OCI-M1 (cell line): ENCODE measurements around the gene SH2B3.

Experiments used
- DNase-seq: peaks from one replicate; lab custom pipeline; 2025; lab: John Stamatoyannopoulos, UW

Gene SH2B3

DNA sequence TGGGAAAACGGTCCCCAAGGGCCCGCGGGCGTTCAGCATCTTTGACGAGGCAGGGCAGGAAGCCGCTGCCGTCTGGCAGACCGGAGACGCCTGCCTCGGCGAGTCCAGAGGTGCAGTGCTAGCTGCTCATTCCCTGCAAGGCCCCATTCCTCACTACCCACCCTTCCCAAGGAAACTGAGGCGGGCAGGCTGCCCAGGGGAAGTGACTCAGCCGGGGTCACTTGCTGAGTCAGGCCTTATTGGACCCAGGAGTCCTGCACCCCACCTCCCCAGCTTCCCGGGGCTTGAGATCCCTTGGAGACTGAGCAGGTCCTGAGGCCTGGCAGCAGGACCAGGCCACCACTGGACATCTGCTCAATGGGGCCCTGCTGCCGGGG lies 3.7 kb downstream of the SH2B3 start:
- DNase-seq = no peak

DNA sequence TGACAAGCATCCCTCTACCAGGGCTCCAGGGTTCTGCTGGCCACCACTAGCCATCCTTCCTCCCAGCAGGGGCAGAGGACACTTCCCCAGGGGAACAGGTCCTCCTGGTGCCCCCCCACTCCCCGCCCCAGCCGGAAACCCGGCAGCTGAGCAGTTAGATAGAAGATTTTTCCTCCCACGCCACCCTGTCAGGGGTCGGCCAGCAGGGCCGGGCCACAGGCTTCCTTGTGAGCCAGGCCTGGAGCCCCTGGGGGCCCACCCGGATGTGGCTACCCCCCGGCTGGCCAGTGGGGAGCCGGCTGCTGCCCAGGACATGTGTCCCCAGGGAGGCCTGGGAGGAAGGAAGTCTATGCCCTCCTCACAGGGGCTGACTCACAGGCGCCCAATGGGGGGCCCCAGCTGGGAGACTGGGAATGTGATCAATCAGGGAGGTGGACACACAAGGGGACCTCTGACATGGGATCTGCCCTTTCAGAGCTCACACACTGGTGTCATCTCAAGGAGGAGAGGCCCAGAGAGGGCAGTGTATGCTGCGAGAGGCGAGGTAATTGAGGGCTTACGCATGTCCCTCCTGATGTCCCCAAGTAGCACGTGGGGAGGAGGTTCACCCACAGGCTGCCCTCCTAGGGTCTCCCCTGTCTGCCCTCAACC lies 4.2 kb downstream of the SH2B3 start:
- DNase-seq = no peak

DNA sequence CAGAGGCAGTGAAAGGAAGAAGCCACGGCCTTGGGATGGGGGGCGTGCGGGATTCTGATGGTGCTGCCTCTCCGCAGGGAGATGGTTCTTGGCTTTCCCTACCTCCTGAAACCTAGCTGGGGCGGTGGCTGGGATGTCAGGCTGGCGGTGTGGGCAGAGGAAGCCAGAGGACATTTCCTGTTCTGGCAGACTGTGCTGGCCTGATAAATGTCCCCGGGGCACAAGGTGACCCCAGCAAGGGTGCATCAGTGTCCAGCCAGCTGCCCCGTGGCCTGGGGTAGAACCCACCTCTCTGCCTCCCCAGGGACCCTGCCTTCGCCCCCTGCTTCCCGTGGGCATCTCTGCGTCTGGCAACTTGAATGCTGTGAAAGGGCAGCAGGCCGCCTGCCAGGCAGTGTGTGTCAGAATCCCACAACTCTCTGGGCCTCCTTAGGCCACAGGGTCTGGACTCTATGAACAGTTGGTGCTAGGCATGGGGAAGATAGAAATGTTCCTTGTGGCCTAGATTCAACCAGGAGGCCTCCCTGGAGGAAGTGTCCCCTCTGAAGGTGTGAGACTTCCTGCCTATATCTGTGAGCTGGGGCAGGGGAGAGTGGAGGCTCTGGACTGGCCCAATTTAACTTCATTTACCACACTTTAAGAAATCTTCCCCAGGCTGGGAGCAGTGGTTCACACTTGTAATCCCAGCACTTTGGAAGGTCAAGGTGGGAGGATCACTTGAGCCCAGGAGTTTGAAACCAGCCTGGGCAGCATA lies 4.9 kb downstream of the SH2B3 start:
- DNase-seq = no peak

DNA sequence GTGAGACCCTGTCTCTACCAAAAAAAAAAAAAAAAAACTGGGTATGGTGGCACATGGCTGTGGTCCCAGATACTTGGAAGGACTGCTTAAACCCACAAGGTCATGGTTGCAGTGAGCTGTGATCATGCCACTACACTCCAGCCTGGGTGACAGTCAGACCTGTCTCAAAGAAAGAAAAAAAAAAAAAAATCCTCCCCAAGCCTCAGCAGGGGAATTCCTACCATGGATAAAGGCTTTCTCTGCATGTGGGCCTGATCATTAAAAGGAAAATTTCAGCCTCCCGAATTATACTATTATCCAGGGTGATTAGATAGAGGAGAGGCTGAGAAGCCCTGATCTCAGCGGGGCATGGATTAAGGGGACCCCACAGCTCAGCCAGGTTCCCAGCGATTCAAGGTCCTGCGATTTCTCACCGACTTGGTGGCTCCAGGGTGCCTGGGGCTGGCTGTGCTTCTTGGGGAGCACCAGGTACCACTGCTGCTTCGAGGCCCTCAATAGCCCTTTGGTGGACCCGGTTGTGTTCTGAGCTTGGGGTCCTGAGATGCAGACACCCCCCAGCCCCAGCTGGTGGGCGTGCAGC lies 5.6 kb downstream of the SH2B3 start:
- no peak for DNase-seq

DNA sequence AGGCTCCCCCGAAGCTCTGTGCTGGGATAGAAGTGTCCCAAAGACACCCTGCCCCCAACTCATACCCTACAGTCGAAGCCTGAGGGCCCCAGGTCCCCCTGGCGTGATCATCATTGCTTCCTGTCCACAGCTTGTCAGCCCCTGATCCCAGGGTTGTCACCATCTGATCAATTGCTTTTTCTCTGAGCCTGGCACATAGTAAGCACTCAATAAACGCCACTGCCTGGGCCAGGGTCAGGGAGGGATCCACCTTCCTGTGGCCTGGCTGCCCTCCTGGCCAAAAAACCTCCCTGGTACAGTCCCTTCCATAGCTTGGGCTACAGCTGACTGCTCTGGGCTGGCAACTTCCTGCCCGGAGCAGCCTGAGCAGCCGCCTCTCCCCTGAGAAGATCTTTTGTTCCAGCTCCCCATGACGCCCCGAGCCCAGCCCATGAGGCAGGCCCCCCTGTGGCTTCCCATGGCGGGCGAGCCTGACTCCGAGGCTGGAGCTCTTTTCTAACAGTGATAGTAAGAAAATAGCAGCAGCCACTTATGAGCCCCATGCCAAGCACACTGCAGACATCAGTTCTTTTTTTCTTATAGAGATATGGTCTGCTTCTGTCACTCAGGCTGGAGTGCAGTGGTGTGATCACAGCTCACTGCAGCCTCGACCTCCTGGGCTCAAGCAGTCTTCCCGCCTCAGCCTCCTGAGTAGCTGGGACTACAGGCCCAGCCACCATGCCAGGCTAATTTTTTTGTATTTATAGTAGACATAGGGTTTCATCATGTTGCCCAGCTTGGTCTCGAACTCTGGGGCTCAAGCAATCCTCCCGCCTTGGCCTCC lies 6.5 kb downstream of the SH2B3 start:
- no peak for DNase-seq

DNA sequence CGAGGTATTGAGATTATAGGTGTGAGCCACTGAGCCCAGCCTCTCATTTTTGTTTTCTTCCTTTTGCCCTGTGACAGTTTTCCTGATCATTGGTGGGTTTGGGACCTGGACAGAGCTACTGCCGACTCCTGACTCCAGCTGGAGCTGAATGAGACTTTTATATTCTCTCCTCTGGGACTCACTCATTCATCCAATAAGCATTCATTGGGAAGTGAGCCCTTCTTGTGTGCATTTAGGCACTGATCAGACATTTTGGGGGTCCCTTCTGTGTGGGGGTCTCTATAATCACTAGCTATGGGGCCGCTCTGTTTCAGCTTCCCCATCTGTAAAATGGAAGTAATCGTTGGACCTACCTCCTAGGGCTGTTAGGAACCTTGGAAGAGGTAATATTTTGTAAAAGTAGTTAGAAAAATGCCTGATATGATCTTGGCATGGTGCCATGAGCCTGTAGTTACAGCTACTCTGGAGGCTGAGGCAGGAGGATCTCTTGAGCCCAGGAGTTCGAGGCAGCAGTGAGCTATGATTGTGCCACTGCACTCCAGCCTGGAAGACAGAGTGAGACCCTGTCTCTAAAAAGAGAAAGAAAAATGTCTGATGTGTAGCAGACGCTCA lies 7.2 kb downstream of the SH2B3 start:
- peak; percentile 11 for DNase-seq

DNA sequence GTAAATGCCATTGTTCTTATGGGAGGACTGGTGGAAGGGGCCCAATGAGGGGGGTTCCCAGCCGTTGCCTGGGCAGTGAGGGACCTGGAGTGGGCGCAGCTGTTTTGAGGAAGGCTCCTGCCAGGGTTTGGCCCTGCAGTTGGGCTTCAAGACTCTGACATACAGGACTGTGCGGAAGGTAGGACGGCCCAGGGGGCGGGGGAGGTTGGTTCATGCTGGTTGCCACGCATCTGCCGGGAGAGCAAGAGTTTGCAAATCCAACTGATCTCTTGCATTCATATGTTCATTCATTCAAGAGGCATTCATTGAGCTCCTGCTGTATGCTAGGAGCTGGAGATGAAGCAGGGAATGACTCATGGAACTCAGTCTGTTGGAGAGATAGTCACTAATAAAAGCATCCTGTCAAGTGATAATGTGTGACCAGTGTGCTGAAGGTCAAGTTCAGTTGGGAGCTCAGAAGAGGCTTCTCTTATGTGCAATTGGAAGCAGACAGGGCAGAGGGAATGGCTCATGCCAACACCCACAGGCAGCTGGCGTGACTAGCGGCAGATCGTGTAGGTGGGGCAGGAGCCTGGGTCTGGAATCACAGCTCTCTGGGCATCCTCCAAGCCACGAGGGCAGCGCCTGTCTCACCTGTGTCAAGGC lies 7.8 kb downstream of the SH2B3 start:
- no peak for DNase-seq

DNA sequence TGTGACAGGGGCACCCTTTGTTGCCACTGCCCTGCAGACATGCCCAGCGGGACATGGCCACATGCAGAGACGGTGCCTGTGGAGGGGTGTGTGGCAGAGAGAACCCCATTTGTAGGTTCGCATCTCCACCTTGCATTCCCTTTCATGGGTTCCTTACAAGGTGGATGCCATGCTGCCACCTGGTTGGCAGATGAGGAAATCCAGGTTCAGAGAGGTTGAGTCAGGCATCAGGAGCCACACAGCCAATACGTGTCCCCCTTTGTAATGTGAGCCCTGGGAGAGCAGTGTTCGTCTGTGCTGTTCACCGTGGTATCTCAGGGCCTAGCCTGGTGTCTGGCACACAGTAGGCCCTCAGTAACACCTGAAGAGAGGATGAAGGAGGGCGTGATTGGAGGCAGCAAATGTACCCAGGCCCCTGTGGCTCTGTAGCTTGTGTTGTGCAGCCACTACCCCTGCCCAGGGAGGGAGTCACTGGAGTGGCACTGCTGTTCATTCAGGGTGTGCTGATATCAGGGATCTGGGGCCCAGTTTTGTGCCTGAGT lies 9.1 kb downstream of the SH2B3 start:
- DNase-seq = no peak

DNA sequence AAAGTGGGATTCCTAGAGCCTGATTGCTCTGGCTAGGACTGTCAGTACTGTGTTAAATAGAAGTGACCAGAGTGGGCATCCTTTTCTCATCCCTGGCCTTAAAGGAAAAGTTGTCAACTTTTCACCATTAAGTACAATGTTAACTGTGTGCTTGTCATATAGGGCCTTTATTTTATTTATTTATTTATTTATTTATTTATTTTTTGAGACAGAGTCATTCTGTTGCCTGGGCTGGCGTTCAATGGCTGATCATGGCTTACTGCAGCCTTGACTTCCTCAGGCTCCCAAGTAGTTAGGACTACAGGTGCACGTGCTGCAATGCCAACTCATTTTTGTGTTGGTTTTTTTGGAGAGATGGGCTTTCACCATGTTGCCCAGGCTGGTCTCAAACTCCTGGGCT lies 11.6 kb downstream of the SH2B3 start:
- no peak for DNase-seq

DNA sequence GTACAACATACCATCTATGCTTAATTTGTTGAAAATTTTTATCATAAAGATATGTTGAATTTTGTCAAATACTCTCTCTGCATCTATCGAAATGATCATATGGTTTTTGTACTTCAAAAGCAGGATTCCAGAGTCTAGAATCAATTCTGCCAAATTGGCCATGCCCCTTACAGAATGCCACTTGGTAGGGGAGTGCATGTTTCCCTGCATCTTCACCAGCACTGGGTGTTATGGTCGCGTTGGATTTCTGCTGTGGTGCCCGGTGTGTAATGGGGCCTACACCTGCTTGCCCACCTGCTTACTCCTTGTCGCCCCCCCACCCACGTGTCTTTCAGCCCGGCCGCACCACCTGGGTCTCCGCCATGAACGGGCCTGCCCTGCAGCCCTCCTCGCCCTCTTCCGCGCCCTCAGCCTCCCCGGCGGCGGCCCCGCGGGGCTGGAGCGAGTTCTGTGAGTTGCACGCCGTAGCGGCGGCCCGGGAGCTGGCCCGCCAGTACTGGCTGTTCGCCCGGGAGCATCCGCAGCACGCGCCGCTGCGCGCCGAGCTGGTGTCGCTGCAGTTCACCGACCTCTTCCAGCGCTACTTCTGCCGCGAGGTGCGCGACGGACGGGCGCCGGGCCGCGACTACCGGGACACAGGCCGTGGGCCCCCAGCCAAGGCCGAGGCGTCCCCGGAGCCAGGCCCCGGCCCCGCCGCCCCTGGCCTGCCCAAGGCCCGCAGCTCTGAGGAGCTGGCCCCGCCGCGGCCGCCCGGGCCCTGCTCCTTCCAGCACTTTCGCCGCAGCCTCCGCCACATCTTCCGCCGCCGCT lies 12.3 kb downstream of the SH2B3 start:
- DNase-seq = no peak

DNA sequence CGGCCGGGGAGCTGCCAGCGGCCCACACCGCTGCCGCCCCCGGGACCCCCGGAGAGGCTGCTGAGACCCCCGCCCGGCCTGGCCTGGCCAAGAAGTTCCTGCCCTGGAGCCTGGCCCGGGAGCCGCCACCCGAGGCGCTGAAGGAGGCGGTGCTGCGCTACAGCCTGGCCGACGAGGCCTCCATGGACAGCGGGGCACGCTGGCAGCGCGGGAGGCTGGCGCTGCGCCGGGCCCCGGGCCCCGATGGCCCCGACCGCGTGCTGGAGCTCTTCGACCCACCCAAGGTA lies 12.8 kb downstream of the SH2B3 start:
- DNase-seq = no peak

DNA sequence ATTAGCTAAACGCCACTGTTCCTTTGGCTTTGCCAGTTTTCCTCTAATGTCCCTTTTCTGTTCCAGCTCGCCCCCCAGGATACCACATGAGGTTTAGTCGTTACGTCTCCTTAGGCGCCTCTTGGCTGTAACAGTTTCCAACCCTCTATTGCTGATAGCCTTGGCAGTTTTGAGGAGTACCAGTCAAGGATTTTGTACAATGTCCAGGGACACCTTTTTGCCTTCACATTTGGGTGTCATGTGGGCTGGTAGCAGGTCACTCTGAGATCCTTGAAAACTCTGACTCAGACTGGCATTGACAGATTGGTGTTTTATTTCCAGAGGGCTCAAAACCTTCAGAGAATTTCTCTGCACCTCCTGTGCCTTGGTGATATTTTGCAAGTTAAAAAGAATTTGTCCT lies 14.1 kb downstream of the SH2B3 start:
- DNase-seq = no peak

DNA sequence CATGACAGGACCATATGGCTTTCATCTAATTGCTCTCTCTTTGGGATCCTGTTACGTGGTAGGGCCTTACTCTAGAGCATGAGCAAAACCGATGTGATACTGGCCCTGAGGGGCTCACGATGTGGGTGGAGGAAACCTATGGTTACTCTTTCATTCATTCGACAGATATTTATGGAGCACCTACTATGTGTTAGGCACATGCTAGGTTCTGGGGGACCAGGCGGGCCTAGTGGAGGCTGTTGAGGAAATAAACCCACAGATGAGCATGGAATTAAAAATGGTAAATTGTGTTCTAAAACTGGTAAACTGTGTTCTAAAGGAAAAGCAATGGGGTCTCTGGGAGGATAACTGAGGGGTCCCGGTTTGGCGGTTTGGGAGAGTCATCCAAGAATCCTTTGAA lies 14.8 kb downstream of the SH2B3 start:
- no peak for DNase-seq

DNA sequence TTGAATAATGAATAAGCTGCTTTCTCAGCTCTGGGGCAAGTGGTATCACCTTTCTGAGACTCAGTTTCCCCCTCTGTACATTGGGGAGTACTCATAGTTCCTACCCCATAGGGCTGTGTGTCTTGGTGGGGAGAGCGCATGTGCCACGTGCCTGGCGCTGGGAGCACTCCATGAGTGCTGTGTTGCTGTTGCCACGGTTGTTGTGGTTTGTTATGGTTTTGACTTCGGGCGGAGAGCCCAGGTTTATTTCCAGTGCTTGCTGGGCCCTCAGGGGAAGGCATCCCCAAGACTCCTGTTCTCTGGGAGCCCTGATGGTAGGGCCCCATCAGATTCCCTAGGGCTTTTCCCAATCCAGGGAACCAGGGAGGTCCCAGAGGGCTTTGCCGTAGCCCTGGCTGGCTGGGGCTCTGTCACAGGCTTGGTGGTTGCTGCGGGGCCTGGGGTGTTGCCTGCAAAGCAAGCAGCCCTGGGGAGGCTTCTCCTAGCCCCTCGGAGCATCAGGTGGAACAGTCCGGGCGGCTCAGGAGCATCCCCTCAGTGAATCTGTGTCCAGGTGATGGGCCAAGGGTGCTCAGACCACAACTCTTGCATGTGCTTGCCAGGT lies 18.6 kb downstream of the SH2B3 start:
- DNase-seq = no peak

DNA sequence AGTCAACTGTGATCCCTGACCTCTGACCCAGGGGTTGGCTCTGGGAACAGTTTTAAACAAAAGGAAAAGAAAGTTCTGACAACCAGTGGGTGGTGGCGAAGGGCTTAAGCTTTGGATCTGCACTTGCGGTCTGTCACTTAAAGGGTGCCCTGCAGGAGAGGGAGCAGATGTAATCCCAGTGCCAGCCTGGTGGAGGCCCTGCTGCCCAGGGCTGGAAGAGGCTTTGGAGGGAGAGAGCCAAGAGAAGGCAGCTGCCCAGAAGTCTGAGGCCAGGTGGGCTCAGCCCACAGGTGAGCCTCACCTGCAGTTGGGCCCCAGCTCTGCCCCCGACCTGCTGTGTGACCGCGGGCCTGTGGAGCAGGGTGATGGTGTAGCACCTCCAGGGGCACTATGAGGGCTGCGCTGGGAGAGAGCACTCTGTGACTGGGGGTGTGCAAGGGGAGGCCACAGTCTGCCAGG lies 19.1 kb downstream of the SH2B3 start:
- DNase-seq = no peak

DNA sequence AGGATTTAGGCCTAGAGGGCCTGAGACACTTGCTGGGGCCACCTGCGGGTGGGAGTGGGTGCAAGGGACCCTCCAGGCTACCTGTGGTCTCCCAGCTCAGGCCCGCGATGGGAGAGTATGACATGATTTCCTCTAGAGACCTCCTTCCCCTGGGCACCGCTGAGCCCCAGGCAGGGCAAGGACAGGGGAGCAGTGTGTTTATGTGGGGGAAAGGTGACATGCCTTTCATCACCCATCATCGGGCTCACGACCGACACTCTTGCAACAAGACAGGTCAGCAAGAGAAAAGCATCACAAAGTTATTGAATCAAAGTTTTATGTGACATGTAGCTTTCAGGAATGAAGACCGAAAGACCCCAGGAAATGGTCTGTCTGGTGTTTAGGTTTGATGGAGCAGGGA lies 19.9 kb downstream of the SH2B3 start:
- DNase-seq = no peak

DNA sequence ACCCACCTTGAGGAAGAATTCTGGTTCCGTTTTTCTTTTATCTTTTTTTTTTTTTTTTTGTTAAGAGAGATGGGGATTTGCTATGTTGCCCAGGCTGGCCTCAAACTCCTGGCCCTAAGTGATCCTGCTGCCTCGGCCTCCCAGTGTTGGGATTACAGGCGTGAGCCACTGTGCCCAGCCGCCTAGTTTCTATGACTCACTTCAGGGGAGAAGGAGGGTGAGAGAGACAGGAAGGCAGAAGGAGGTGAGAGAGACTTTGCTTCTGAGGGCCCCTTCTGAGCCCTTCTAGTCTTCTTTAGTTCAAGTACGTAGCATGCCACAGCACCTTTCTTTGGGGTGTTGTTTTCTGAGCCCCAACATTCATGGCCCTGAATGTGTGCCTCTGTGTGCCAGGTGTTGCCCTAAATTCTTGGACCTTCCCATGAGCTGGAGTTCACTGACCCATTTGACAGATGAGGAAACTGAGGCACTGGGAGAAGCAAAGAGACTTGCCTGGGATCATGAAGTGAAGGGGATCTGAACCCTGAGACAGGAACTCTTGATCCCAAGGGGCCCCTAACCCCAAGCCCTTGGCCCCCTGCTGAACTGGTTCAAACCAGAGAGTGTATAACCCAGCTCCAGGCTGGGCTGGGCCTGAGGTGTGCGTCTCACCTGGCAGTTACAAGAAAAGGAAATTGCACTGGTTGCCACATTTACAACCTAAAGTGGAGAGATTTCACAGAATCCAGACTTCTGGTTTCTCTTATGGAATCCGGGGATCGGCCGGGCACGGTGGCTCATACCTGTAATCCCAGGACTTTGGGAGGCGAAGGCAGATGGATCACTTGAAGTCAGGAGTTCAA lies 20.8 kb downstream of the SH2B3 start:
- no peak for DNase-seq

DNA sequence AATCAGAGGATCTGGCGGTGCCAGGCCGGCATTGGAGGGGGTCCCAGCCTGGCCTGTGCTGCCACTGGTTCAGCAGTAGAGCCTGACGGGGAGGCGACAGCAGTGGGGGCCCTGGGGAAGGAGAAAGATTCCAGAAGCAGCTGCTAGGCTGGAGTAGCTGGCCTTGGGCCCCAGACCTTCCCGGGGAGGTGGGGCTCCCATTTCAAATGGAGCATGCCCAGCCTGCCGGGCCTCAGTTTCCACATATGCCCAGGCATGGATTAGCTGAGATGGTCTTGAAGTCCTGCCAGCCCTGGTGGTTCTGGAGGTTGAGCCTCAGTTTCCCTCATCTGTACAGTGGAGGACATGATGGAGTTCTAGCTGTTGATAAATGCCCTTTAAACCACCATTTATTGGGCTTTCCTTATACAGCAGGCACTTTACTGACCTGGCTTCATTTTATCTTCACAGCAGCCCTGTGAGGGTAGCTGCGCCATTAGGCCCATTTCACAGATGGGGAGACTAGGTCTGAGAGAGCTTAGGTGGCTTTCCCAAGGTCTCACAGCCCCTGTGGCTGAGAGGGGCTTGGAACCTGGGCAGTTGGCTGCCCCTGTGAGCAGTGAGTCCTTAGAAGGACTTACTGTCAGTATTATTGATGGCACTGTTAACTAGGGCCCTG lies 21.8 kb downstream of the SH2B3 start:
- DNase-seq = peak; percentile 11
